Neuronal stem cell (in vitro differentiated cells): ENCODE data around the gene SLC38A10.

Experiments
- DNase-seq: peaks from one replicate; pipeline ENCODE4 v3.0.0-alpha.2; 2013; ENCODE audit warnings: low spot score
- H2AFZ ChIP-seq: one replicate; pipeline ENCODE4 v1.6.1; 2013; ENCODE audit warnings: mild to moderate bottlenecking, low read length, inconsistent platforms
- H2AK5ac ChIP-seq: 2 replicates; pipeline ENCODE4 v1.6.1; 2013; ENCODE audit warnings: low read depth, mild to moderate bottlenecking, inconsistent platforms, low read length, moderate library complexity, mixed read lengths
- H2BK120ac ChIP-seq: 2 replicates; pipeline ENCODE4 v1.6.1; 2013; ENCODE audit warnings: low read depth, mild to moderate bottlenecking, inconsistent platforms, low read length, moderate library complexity, mixed read lengths
- H2BK12ac ChIP-seq: one replicate; pipeline ENCODE4 v1.6.1; 2013; ENCODE audit warnings: low read length, inconsistent platforms
- H2BK15ac ChIP-seq: 2 replicates; pipeline ENCODE4 v1.6.1; 2013; ENCODE audit warnings: mild to moderate bottlenecking, low read length, inconsistent platforms, mixed read lengths
- H2BK5ac ChIP-seq: one replicate; pipeline ENCODE4 v1.6.1; 2013; ENCODE audit warnings: inconsistent platforms, mild to moderate bottlenecking, low read length, moderate library complexity
- H3K14ac ChIP-seq: one replicate; pipeline ENCODE4 v1.6.1; 2013; ENCODE audit warnings: low read length, inconsistent platforms
- H3K18ac ChIP-seq: 2 replicates; pipeline ENCODE4 v1.6.1; 2013; ENCODE audit warnings: low read length, inconsistent platforms
- H3K23ac ChIP-seq: 2 replicates; pipeline ENCODE4 v1.6.1; 2013; ENCODE audit warnings: low read depth, mild to moderate bottlenecking, mixed read lengths, low read length, inconsistent platforms; ENCODE audit not compliant: poor library complexity
- H3K27ac ChIP-seq: replicated peaks from 3 replicates; pipeline ENCODE4 v1.5.1; 2013; ENCODE audit warnings: low read length, inconsistent platforms
- H3K27me3 ChIP-seq, 3 experiments: 2 replicates each; pipeline ENCODE4 v1.6.1; 2013; ENCODE audit warnings: low read length in 3 of 3, mild to moderate bottlenecking in 2 of 3, inconsistent platforms in 1 of 3, low read depth in 1 of 3, mixed read lengths in 1 of 3, moderate library complexity in 1 of 3; ENCODE audit not compliant: control insufficient read depth in 3 of 3, insufficient read depth in 3 of 3
- H3K36me3 ChIP-seq, 2 donors: replicated peaks in 1 of 2; 2 replicates each; pipeline ENCODE4 v1.6.1; 2013; ENCODE audit warnings: low read length in 2 of 2; ENCODE audit not compliant: control insufficient read depth in 2 of 2, insufficient read depth in 2 of 2
- H3K4ac ChIP-seq: 2 replicates; pipeline ENCODE4 v1.6.1; 2013; ENCODE audit warnings: inconsistent platforms, mild to moderate bottlenecking, low read length, moderate library complexity
- H3K4me1 ChIP-seq, 2 donors: 1 replicate in 1 of 2; 2 replicates in 1 of 2; pipeline ENCODE4 v1.6.1; 2013; ENCODE audit warnings: low read length in 2 of 2, low read depth in 1 of 2; ENCODE audit not compliant: control insufficient read depth in 2 of 2, insufficient read depth in 1 of 2
- H3K4me2 ChIP-seq: one replicate; pipeline ENCODE4 v1.6.1; 2013; ENCODE audit warnings: mild to moderate bottlenecking, low read length, inconsistent platforms; ENCODE audit not compliant: insufficient read depth, poor library complexity, severe bottlenecking
- H3K4me3 ChIP-seq, 2 donors: 2 replicates each; pipeline ENCODE4 v1.5.1; 2013; ENCODE audit warnings: low read length in 2 of 2, mild to moderate bottlenecking in 2 of 2, inconsistent platforms in 1 of 2, moderate library complexity in 1 of 2
- H3K79me1 ChIP-seq: one replicate; pipeline ENCODE4 v1.6.1; 2013; ENCODE audit warnings: low read depth, mild to moderate bottlenecking, inconsistent platforms, low read length, moderate library complexity
- H3K9ac ChIP-seq: one replicate; pipeline ENCODE4 v1.6.1; 2013; ENCODE audit warnings: mild to moderate bottlenecking, low read depth, low read length, inconsistent platforms; ENCODE audit not compliant: poor library complexity
- H3K9me3 ChIP-seq, 2 donors: replicated peaks in 1 of 2; 2 replicates each; pipeline versions ENCODE3 to v1.6.1; 2013; ENCODE audit warnings: low read length in 2 of 2, mild to moderate bottlenecking in 2 of 2, inconsistent platforms in 1 of 2, low read depth in 1 of 2, mixed read lengths in 1 of 2, moderate library complexity in 1 of 2; ENCODE audit not compliant: control insufficient read depth in 2 of 2, insufficient read depth in 1 of 2
- H4K8ac ChIP-seq: one replicate; pipeline ENCODE4 v1.6.1; 2013; ENCODE audit warnings: low read depth, mild to moderate bottlenecking, inconsistent platforms, low read length, moderate library complexity
- H4K91ac ChIP-seq: one replicate; pipeline ENCODE4 v1.6.1; 2013; ENCODE audit warnings: low read length, low read depth, mild to moderate bottlenecking, inconsistent platforms; ENCODE audit not compliant: poor library complexity
- WGBS, 2 donors: extraction: QIAGEN DNeasy Blood & Tissue Kit; methylation state at CpG; one replicate each; pipeline ENCODE4 v1.1.7; 2013; ENCODE audit warnings: missing lambda C conversion rate in 2 of 2, mixed read lengths in 1 of 2; ENCODE audit not compliant: insufficient read length in 2 of 2, insufficient replicate concordance in 1 of 2; ENCODE audit errors: extremely low coverage in 2 of 2; 5-methylcytosine and 5-hydroxymethylcytosine counted together

The SLC38A10 gene

DNA sequence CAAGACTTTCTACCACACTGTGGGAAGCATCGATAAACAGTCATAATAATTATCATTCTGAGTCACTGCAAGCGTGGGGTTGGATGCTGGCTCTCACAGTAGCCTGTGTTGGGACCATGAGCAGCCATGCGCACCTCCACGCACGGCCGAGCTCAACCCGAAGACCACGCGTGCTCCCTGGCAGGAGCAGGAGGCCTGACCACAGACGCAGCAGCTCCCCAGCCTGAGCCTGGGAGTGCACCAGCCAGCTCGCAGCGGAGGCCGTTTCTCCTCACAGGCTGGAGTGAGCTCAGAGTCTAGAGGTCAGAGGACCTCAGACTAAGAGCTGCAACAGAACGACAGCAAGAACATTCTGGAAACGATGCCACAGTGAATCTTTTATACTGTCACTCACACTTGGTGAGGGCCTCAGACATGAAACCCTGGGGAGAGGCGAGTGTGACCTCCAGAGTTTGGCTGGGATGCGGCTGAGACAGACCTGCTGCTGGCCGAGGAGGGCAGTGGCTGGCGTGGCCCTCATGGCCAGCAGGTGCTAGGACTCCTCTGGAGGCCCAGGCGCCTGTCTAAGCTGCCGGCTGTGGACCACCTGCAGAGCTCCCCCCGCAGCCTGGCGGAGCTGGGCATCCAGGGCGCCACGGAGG is 50.0 kb downstream of the SLC38A10 start:
- Histone ChIP-seq H3K4me3 (no peak overlapping the region), H3K14ac (no peak overlapping the region), H4K91ac (no peak overlapping the region), H2BK120ac (peak overlapping the region; percentile 41), H3K4me2 (no peak overlapping the region), H3K4ac (no peak overlapping the region), H2BK15ac (no peak overlapping the region), H2BK5ac (peak overlapping the region; percentile 1), H3K9ac (no peak overlapping the region), H3K9me3 (peaks cover 0 to 2% of the 10 kb centered on the region in 2 donors), H4K8ac (peak overlapping the region; percentile 17), H3K27ac (no peak overlapping the region), H2AK5ac (peak overlapping the region; percentile 20), H3K18ac (no peak overlapping the region), H2AFZ (no peak overlapping the region), H3K36me3 (peaks cover 18 to 32% of the 10 kb centered on the region in 2 donors), H3K4me1 (peaks cover 3 to 9% of the 10 kb centered on the region in 2 donors), H3K79me1 (peaks cover 4% of the 10 kb centered on the region), H3K23ac (no peak overlapping the region), H2BK12ac (no peak overlapping the region), H3K27me3 (no peaks in the 10 kb centered on the region)
- DNase-seq: no peak
- WGBS, 2 donors: no CpG with 5 or more reads among the region's 25 CpGs

DNA sequence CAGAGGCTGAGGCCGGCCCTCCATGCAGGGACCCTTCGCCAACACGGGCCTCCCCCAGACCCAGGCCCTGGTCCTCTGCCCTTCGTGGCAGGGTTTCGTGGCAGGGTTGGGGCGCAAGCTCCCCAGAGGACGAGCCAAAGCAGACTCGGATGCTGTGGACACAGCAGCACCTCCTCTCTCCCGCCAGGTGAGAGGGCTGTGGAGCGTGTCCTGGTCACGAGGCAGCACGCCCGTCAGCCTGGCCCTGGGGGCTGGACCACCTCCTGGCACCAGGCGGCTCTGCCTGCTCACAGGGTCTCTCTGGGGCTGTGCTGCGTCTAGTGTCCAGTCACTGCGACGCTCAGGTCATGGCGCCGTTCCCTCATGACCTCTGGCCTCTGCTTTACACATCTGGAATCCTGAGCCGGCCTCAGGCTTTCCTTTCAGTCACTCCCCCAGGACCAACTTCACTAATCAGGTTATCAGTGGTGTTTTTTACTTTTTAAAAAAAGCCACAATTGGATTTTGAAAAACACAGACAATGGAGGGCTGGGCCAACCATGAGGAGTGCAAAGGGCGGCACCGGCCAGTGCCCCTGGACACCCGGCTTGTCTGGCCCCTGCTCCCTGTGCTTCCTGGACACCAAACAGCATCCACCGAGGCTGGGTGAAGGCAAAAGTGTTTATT is 50.6 kb downstream of the SLC38A10 start:
- no peak overlapping the region for H2BK15ac ChIP-seq
- peak overlapping the region; percentile 1 for H2BK5ac ChIP-seq
- H3K79me1 ChIP-seq: peaks cover 10% of the 10 kb centered on the region
- H2AFZ ChIP-seq: no peak overlapping the region
- H3K4me1 ChIP-seq: peaks cover 7 to 14% of the 10 kb centered on the region in 2 donors
- no peak overlapping the region for H3K4ac ChIP-seq
- peaks cover 15 to 26% of the 10 kb centered on the region in 2 donors for H3K36me3 ChIP-seq
- H3K4me3 ChIP-seq: peak overlapping the region in 1 of 2 donors; percentile 13
- H3K4me2 ChIP-seq: no peak overlapping the region
- H4K8ac ChIP-seq: peak overlapping the region; percentile 72
- no peak overlapping the region for H3K27ac ChIP-seq
- H3K14ac ChIP-seq: no peak overlapping the region
- H3K23ac ChIP-seq: no peak overlapping the region
- no peak for DNase-seq
- H2AK5ac ChIP-seq: no peak overlapping the region
- H4K91ac ChIP-seq: no peak overlapping the region
- no peak overlapping the region for H2BK120ac ChIP-seq
- peak overlapping the region; percentile 1 for H3K18ac ChIP-seq
- peaks cover 0 to 2% of the 10 kb centered on the region in 2 donors for H3K9me3 ChIP-seq
- H3K9ac ChIP-seq: no peak overlapping the region
- no CpG with 5 or more reads among the region's 24 CpGs for WGBS, 2 donors
- no peaks in the 10 kb centered on the region for H3K27me3 ChIP-seq
- no peak overlapping the region for H2BK12ac ChIP-seq

DNA sequence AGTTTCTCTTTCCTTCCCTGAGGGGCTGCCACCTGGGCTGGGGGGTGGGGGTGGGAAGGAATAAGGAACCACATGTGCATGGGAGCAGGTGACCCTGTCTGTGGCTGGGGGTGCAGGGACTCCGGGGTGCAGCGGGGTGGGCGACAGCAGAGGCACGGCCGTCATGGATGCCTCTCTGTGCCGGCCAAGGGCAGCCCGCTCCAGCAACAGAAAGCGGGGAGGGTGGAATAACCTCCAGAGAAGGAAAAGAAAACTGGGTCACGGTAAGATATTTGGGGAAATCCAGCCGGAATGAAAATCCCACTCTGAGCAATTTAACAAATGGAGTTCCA is 51.8 kb downstream of the SLC38A10 start:
- H2BK120ac ChIP-seq: no peak overlapping the region

More for the DNA sequence above, 51.8 kb downstream of the SLC38A10 start:
- DNase-seq: no peak
- H3K9me3 ChIP-seq: peaks cover 0 to 2% of the 10 kb centered on the region in 2 donors
- no peak overlapping the region for H3K14ac ChIP-seq
- H2AFZ ChIP-seq: no peak overlapping the region
- no peak overlapping the region for H3K4me2 ChIP-seq
- peaks cover 14 to 23% of the 10 kb centered on the region in 2 donors for H3K36me3 ChIP-seq
- no peak overlapping the region for H2BK12ac ChIP-seq
- H3K4me1 ChIP-seq: peaks cover 7 to 14% of the 10 kb centered on the region in 2 donors
- no peak overlapping the region for H4K91ac ChIP-seq
- H3K9ac ChIP-seq: no peak overlapping the region
- no peak overlapping the region for H3K23ac ChIP-seq
- WGBS, 2 donors: no CpG with 5 or more reads among the region's 10 CpGs
- H3K27me3 ChIP-seq: no peaks in the 10 kb centered on the region
- H2BK15ac ChIP-seq: no peak overlapping the region
- no peak overlapping the region for H3K4me3 ChIP-seq
- no peak overlapping the region for H2BK5ac ChIP-seq
- H3K79me1 ChIP-seq: peaks cover 12% of the 10 kb centered on the region
- H3K27ac ChIP-seq: no peak overlapping the region
- H3K18ac ChIP-seq: no peak overlapping the region
- H2AK5ac ChIP-seq: no peak overlapping the region
- H3K4ac ChIP-seq: no peak overlapping the region
- H4K8ac ChIP-seq: no peak overlapping the region
